ENCODE measurements around the gene ANTXRL. TPM values are rescaled to one million over a fixed set of nuclear protein-coding genes. Genes with fewer than 3 reads are reported as not detected.
"Not testable (repeated sequence)": the region's sequence is repeated elsewhere in the genome, so short reads cannot be mapped to it uniquely, and the experiment has no call there.

The ANTXRL gene
- total RNA-seq, 1 donor from 2014 or later, result not detected

DNA sequence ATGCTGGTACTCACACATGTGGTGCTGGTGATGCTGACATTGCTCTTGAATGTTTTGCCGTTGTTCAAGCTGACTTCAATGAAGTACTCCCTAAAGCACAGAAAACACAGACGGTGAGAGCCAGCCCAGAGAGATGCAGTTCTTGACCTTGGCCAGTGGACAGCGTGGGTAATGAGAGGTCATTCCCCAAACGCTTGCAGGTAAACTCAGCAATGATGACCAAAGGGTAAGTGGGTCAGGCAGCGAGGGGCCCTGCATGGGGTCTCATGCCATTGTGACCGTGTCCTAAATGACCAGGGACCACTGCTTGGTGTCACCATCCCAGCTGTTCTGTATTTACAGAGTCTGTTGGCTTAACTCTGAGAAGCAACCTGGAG lies 32.8 kb upstream of the ANTXRL start:
- intact Hi-C loops (cut with DNase I), result no loop called here
- Histone ChIP-seq H3K27ac (no peak overlapping the region), H3K4me3 (no peak overlapping the region), H3K9me3 (no peaks in the 10 kb centered on the region), H3K4me1 (no peaks in the 10 kb centered on the region), H3K36me3 (no peaks in the 10 kb centered on the region), H3K27me3 (no peaks in the 10 kb centered on the region)
- DNase-seq (ENCODE audit: extremely low spot score in 2 of 2), result peak in 1 of 2 donors; percentile 76
- TF ChIP-seq POLR2AphosphoS5 (IDR thresholded peaks at IDR 0.05; ENCODE audit: insufficient read depth in 1 of 2, low read depth in 1 of 2), result no peak
- TF ChIP-seq, protein P1, sequence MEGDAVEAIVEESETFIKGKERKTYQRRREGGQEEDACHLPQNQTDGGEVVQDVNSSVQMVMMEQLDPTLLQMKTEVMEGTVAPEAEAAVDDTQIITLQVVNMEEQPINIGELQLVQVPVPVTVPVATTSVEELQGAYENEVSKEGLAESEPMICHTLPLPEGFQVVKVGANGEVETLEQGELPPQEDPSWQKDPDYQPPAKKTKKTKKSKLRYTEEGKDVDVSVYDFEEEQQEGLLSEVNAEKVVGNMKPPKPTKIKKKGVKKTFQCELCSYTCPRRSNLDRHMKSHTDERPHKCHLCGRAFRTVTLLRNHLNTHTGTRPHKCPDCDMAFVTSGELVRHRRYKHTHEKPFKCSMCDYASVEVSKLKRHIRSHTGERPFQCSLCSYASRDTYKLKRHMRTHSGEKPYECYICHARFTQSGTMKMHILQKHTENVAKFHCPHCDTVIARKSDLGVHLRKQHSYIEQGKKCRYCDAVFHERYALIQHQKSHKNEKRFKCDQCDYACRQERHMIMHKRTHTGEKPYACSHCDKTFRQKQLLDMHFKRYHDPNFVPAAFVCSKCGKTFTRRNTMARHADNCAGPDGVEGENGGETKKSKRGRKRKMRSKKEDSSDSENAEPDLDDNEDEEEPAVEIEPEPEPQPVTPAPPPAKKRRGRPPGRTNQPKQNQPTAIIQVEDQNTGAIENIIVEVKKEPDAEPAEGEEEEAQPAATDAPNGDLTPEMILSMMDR (IDR thresholded peaks at IDR 0.05), result no peak
- TF ChIP-seq POLR2A (IDR thresholded peaks at IDR 0.05), result no peak

DNA sequence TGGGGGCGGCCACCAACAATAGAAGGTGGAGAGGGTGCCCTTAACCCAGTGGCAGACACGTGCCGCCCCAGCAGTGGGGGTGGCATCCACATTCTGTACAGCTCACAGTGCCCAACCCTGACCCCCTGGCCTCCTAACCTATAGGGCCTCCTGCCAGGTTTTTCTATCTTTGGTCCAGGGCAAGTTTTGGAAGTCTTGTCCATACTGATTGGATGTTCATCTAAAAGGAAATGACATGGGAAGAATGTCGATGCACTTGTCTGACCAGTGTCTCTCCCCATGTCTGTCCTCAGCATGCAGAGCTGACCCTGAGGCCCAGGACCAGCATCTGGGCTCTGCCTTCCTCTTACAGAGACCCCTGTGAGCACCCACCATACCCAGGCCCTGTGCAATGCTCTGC lies 32.3 kb upstream of the ANTXRL start:
- intact Hi-C loops (cut with DNase I), result no loop called here
- TF ChIP-seq, protein P1 (IDR thresholded peaks at IDR 0.05), result no peak
- TF ChIP-seq POLR2AphosphoS5 (IDR thresholded peaks at IDR 0.05; ENCODE audit: insufficient read depth in 1 of 2, low read depth in 1 of 2) (no peak), POLR2A (IDR thresholded peaks at IDR 0.05) (no peak)
- Histone ChIP-seq H3K4me1 (no peaks in the 10 kb centered on the region), H3K27ac (no peak overlapping the region), H3K9me3 (no peaks in the 10 kb centered on the region), H3K27me3 (no peaks in the 10 kb centered on the region), H3K4me3 (no peak overlapping the region), H3K36me3 (no peaks in the 10 kb centered on the region)
- peak in 1 of 2 donors; percentile 70 for DNase-seq (ENCODE audit: extremely low spot score in 2 of 2)

DNA sequence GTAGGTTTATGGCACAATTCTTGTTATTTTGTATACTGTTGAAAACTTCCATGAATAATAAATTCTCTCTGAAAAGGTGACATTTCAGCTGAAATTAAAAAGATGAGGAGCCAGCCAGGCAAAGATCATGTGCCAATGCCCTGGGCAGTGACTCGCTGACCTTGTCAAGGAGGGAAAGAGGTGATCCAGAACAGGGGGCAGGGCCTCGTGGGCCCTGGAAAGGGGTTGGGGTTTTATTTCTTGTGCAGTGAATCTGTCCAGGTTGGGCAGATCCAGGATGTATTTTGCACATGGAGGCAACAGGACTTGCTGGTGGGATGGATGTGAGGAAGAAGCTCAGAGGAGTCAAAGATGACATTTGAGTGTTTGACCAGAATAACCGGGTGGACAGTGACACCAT lies 31.6 kb upstream of the ANTXRL start:
- H3K4me3 ChIP-seq; intact Hi-C loops (cut with DNase I); H3K27me3 ChIP-seq; H3K27ac ChIP-seq; H3K4me1 ChIP-seq; H3K9me3 ChIP-seq; H3K36me3 ChIP-seq: not testable (repeated sequence)
- DNase-seq (ENCODE audit: extremely low spot score in 2 of 2), result peak in 1 of 2 donors; percentile 37

DNA sequence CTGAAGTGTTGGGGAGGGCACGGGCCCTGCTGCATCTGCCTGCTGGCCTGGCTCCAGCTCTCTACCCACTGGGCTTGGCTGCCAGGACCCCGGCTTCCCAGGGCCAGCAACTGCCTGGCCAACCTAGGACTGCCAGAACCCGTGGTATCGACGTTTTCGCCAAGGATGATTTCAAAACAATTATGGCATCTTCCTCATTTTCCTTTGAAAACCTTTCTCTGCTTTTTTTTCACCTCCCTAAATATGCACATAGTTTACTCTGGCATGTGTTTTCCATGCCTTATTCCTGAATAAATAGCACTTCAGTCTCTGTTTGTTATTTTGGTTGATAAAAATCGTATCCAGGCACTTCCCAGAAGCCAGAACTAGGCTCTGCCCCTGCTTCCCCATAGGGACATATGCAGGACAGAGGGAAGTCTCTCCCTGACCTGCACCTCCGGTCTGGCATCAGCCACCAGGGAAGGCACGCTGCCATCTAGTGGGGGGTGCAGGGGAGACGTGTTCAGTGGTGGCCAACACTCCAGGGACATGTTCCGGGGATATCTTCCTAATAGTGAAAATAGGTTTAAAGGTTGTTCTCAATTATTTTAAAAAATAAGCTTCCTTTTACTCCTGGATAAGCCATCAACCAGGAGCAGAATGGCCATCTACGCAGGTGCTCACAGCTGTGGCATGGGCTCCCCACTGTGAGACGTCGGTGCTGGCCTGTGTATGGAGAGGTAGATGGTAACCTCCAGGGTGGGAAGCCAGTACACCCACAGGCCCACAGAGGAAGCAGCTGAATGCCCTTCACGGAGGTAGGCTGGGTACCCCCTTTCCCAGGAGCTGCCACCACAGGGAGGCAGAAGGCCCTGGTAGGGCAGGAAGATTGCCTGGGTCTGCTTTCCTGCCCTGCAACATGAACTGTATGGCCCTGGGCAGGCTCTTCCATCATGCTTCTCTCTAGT lies 30.7 kb upstream of the ANTXRL start:
- TF ChIP-seq, protein P1 (IDR thresholded peaks at IDR 0.05), result no peak
- TF ChIP-seq POLR2A (IDR thresholded peaks at IDR 0.05) (no peak), POLR2AphosphoS5 (IDR thresholded peaks at IDR 0.05; ENCODE audit: insufficient read depth in 1 of 2, low read depth in 1 of 2) (peak in 1 of 2 donors; percentile 46)
- Histone ChIP-seq H3K4me1 (no peaks in the 10 kb centered on the region), H3K4me3 (no peak overlapping the region), H3K27ac (no peak overlapping the region), H3K36me3 (no peaks in the 10 kb centered on the region), H3K27me3 (no peaks in the 10 kb centered on the region), H3K9me3 (no peaks in the 10 kb centered on the region)
- DNase-seq (ENCODE audit: extremely low spot score in 2 of 2), result peak; percentile 47 to 93
- intact Hi-C loops (cut with DNase I), result no loop called here

DNA sequence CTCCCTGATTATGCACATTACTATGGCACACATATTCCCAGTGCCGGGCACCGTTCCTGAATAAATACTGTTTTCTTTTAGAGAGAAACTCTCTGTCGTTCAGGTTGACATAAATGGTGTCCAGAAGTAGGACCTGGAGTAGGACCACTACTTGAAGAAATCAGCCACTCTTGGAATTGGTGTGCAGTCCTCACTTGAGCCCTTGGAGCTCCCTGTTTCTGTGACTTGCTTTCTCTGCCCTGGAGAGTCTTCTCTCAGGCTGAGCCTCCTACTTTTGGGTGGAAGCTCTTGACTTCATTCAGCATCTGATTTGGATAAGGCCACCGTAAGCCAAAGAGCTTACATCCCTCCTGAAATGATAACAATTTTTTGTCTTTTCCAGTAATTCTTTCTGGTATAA lies 29.7 kb upstream of the ANTXRL start:
- H3K4me1 ChIP-seq, result no peaks in the 10 kb centered on the region
- H3K4me3 ChIP-seq, result no peak overlapping the region
- DNase-seq (ENCODE audit: extremely low spot score in 2 of 2), result peak in 1 of 2 donors; percentile 52
- TF ChIP-seq POLR2A (IDR thresholded peaks at IDR 0.05), result no peak
- TF ChIP-seq, protein P1 (IDR thresholded peaks at IDR 0.05), result no peak
- no peak for TF ChIP-seq POLR2AphosphoS5 (IDR thresholded peaks at IDR 0.05; ENCODE audit: insufficient read depth in 1 of 2, low read depth in 1 of 2)
- H3K27me3 ChIP-seq, result no peaks in the 10 kb centered on the region
- H3K27ac ChIP-seq, result no peak overlapping the region
- intact Hi-C loops (cut with DNase I), result no loop called here
- no peaks in the 10 kb centered on the region for H3K36me3 ChIP-seq
- no peaks in the 10 kb centered on the region for H3K9me3 ChIP-seq

DNA sequence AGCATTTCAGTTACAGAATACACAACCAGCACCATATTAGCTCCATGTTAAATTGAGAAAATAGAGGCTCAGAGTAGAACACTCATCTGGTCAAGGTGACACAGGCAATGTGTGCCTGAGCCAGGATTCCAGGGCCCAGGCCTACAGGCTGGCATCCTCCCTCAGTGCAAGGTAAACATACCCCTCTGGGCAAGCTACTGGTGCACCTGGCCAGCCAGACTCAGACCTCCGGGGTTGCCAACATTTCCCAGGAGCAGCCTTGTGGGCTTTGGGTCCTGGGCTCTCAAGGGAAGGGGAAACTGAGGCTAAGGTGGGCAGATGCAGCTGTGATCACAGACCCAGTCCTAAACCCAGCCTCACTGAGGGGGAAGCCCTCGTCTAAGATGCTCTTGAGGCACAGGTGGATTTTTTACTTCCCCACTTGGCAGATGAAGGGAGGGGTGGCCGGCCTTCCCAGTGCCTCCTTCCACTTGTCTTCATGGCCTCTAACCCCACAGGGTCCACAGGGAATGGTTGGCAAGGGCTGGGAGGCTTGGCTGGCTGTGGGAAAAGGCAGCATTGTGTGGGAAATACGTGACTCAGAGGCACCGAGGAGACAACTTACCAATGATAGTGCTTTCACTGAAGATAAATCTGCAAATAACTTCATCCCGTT lies 23.8 kb upstream of the ANTXRL start:
- H3K27ac ChIP-seq; H3K36me3 ChIP-seq; H3K27me3 ChIP-seq; DNase-seq (ENCODE audit: extremely low spot score in 2 of 2); intact Hi-C loops (cut with DNase I); H3K4me3 ChIP-seq; H3K4me1 ChIP-seq; H3K9me3 ChIP-seq: not testable (repeated sequence)

Data from vagina (tissue), 2 donors.